Globus pallidus (tissue), 1 donor: ENCODE data around the gene SNAI3.

Source experiments
- DNase-seq: peaks from one replicate; pipeline ENCODE4 v3.0.0-alpha.2; 2015; ENCODE audit warnings: low spot score

Gene SNAI3

DNA sequence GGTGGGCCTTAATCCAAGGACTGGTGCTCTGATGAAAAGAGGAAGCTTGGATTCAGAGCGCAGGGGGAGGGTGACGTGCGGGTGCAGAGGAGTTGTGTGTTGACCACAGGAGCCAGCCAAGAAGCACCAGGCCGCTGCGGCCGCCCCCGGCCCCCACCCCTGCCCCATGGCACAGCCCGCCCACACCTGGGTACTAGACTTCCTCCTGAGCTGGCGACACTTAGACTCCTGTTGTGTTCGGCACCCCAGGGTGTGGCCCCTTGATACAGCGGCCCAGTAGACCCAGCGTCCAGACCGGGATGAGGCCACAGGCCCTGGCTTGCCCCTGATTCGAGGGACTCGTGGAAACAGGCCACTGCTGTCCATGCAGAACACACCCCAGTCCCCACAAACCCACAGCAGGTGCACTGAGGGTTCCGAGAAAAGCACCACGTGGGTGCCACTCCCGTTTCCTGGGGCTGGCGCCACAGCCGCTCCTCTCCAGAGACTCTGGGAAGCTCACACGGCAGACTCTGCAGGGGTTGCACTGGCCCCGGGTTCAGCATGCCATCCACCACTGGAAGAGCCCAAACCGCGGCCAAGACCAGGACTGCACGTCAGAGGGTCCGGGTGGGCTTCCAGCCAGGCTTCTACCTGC, 5.7 kb upstream of the SNAI3 start:
- no peak for DNase-seq

DNA sequence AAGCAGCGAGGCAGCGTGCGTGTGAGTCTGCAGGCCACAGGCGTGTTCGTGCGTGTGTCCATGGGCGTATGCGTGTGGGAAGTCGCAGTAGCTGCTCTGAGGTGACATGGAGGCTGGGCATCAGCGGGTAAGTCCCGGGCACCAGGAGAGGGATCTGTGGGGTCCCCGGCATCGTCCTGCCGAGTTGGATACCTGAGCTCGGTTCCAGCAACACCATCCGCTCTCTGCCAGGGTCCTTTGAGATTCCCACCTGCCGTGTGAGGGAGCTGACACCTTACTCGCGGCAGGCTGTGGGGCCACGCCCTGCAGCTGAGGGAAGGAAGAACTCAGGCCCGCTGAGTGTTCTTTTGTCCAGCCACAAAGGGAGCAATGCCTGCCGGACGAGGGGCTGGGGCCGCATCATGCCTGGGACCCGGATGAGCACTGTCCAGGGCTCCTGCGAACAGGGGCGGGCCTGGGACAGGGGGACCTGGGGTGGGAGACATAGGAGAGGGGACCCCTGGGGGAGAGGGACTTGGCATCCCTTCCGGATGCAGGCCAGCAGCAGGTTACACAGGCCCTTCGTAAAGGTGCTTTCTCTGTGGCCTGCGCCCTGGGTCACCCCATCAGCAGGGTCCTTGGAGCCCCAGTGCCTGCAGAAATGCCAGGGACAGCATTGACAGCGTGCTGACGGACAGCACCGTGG, 5.0 kb upstream of the SNAI3 start:
- DNase-seq, result no peak

DNA sequence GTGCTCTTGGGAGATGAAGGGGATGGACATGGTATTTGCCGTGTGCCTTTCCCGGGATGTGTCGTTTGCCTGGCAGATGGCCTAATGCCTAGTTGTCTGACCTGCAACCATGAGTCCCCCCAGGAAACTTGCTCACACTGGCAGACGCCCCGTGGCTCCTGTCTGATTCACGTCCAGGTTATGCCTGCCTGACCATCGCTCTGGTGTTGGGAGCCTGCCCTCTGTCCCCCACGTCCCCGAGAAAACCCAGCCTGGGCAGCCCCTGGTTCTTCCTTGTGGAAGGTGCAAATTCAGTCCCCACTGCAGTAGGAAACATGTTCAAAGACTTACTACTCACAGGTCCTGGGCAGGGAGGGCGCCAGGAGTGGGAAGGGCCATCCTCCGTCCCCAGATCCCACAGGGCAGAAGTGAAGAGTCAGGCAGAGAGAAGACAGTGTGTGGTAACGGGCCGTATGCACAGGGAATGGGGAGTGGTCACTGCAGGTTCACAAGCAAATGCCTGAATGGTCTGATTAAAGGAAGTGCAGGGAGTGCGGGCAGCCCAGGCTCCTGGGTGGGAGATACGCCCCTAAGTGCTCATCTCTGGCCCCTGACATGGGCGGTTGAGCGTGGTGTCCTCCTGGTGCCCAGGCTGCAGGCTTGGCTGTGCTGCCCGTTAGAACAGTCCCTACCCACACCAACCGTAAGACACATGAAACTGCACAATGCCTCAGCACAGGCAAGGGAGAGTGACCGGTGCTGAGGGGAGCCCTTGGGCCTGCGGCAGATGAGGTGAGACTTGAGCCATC, 4.2 kb upstream of the SNAI3 start:
- no peak for DNase-seq

DNA sequence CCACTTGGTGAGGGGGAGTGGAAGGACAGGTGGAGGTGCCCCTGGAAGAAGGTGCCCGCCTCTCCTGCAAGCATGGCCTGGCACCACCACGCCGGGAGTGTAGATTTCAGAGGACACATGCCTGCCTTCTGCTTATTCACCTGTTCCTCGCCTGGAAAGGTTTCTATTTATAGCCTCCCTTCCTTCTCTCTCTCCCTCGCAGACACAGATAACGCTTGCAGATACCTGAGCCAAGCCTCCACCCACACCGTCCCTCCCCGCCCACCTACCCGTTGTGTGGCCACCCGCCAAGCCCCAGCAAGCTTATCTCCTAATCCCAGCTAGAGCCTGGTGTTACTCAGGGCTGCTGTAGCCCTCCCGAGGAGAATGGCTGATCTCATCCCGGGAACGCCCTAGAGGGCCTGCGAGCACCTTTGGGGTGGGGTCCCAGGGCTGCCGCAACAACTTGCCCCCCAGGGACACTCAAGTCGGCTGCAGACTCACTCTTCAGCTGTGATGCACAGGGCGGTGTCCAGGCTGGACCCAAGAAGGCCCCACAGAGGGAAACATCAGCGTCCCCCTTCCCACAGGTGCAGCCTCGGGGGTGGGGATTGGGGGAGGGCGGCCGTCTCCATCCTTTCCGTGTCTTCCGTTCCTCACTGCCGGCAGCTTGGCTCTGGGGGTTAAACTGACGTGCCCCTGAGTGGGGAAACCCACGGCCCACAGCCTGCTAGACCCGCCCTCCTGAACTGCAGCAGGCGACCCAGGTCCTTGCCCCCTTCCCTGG, 1.9 kb upstream of the SNAI3 start:
- no peak for DNase-seq

DNA sequence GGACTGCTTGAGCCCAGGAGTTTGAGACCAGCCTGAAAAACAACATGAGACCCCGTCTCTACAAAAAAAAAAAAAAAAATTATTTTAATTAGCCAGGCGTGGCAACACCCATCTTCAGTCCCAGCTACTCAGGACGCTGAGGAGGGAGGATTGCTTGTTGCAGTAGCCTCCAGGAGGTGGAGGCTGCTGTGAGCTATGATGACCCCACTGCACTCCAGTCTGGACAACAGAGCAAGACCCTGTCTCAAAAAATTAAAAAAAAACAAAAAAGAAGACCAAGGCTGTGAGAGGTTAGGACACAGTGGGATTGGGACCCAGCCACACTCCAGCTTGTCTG, 1.3 kb upstream of the SNAI3 start:
- DNase-seq, result no peak

DNA sequence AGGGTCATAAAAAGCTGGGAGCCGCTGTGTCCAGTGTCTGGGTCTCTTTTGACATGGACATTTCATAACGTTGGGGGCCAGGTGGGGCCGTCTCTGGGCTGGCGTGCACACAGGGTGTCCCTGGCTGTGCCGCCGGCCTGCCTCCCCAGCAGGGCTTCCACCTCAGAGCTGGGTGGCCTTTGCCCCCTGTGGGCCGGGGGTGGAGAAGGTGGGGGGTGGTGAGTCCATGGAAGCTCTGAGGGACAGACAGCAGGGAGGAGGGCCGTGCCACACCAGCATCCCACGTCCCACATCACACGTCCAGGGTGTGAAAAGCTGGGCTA, 908 bp upstream of the SNAI3 start:
- DNase-seq, result no peak

DNA sequence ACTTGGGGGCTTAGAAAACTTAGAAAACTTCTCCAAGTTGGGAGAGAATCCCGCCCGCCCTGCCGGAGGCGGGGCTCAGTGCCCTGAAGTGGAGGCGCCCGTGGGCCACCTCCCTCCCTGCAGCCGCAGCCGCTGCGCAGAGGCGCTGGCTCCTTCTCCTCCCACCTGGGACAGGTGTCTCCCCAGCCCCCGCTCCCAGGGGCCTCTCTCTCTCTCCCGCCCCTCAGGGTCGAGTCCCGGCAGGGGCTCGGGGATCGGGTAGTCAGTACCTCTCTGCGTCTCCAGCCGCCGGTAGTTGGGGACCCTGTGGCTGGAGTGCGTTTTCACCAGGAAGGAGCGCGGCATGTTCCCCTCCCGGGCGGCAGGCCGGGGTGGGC, 257 bp downstream of the SNAI3 start:
- no peak for DNase-seq

DNA sequence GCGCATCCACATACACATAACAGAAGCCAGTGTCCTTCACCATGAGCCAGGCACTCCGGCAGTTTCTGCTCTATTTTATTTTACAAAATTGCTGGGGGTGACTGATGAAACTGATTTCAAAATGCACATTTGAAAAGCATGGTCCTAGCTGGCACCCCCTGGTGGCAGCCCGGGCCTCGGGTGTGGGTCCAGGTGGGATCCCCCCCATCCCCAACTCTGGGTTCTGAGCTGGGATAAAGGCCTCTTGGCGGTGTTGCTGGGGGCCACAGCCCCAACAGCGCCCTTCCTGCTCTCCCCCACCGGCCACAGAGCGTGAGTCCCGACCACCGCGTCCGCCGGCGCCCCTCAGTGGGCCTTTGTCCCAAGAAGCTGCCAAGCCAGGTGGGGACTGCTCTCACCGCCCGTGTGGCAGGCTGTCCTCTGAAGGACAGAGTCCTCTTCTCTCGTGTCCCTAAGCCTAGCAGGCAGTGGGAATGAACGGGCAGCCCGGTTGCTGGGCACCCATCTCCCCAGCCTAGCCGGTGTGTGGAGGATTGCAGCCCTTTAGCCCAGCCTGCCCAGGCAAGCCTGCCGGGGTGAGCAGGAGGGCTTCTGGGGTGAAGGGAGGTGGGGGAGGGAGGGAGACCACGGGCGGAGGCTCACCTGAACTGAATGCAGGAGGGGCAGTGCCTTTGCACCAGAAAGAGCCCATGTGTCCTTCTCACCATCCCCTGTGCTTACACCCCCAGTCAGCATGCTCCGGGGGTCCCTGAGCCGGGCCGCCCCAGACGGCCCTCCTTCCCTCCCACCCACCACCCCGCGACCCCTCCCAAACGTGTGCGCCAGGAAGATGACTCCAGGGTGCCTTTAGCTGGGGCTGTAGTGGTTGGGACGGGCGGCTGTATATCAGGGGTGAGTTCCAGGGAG, 898 bp downstream of the SNAI3 start:
- no peak for DNase-seq

DNA sequence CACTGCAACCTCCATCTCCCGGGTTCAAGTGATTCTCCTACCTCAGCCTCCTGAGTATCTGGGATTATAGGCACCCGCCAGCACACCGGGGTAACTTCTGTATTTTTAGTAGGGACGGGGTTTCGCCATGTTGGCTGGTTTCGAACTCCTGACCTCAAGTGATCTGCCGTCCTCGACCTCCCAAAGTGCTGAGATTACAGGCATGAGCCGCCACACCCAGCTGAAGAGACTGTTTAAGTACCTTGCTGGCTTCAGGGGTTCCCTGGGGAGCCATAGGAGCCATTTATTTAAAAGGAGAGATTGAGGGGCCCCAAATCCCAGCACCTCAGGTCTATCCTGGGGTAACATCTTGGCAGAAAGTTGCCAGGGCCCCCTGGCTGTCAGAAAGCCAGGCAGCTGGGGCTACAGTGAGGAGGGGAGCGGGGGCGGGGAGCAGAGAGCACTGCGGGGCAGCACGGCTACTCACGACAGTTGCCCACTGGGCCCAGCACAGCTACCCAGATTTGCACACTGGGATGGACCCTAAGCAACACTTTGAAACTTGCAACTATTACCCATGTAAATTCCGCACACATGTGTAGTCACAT, 1.6 kb downstream of the SNAI3 start:
- DNase-seq, result no peak

DNA sequence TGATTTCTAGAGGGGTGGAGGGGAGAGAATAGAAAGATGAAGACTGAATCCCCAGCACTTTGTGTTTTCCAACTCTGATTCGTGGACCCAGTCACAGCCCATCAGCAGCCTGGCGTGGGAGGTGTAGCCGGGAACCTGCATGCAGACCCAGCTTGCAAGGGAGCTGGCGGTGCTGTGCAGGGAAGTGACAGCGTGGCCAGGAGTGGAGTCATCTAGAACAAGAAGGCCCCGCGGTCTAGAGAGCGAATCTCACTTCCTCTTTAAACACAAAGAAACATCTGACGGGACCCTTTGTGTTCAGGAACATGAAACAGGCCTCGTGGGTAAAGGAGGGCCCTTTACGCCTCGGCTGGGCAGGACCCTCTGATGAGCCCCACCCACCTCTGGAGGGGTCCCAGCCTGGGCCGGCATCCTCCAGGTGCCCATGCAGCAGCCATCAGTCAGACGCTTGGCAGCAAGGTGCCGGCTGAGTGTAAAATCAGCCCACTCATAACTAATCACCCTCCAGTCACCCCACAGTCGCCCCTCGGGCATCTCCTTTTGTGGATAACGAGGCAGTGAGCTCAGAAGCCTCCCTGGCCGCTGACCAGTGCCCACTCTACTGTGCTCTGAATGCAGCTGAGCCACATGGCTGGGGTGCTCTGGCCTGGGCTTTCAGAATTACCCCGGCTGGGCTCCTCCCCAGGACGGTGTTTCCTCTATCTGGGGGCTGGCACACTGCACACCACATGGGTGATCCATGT, 4.4 kb downstream of the SNAI3 start:
- peak; percentile 61 for DNase-seq

DNA sequence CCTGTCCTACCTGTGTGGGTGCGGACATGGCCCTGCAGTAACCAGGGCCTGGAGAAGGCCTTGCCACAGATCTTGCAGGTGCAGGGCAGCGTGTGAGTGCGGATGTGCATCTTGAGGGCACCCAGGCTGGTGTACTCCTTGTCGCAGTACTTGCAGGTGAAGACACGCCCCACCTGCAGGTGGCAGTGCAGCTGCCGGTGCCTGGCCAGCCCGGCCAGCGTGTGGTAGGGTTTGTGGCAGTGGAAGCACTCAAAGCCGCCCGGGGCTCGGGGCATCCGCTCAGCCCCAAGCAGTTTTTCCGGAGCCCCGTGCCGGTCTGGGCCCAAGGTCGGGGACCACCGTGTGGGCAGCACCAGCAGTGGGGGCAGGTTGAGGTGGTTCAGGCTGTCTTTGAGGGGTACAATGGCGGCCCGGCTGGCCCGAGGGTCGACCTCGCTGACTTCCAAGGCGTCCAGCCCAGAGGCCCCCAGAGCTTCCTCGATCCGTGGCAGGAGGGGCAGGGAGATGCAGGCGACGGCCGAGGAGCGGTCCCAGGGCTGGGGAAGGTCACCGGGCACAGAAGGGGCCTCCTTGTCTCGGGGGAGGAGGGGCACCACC, 5.1 kb downstream of the SNAI3 start:
- DNase-seq, result no peak

DNA sequence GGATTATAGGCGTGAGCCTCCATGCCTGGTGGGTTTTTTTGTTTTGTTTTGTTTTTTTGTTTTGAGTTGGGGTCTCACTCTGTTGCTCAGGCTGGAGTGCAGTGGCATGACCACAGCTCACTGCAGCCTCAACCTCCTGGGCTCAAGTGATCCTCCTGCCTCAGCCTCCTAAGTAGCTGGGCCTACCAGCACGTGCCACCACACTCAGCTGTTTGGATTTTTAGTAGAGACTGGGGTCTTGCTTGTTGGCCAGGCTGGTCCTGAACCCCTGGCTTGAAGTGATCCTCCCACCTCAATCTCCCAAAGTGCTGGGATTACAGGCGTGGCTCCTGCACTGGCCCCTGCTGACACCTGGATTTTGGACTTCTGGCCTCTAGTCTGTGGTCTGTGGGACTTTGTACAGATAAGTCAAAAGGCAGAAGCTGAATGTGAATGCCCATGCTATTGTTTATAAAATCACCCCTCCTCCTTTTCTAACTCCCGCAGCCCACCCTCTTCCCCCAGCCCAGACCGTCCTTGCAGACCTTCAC, 5.7 kb downstream of the SNAI3 start:
- DNase-seq, result no peak

DNA sequence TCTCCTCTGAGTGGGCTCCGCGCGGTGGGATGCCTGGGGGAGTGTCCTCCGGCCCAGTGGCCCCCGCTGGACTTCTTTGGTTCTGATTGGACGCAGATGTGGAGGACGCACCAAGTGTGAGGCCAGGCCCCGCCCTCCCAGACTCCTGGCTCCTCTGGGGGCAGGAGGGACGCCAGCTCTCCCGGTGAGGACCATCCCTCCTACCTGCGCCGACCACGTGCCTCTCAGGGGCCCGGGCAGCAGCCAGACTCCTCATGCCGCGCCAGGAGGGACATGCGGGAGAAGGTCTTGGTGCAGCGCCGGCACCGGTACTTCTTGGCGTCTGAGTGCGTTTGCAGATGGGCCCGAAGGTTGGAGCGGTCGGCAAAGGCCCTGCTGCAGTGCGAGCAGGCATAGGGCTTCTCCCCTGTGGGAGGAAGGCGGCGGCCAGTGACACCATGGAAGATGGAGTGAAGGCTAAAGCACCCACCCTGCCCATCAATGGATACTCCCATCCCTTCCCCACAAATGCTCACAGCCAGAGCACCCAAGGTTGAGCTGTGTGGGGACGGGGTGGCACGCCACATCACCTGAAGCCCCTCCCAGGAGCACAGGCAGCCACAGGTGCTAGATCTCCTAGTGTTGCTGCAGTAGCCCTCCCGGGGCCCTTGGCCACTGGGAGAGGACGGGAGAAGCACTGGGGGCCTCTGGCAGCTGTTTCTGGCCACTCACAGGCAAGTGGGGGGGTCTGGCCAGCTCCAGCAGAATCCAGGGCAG, 7.9 kb downstream of the SNAI3 start:
- DNase-seq, result no peak

DNA sequence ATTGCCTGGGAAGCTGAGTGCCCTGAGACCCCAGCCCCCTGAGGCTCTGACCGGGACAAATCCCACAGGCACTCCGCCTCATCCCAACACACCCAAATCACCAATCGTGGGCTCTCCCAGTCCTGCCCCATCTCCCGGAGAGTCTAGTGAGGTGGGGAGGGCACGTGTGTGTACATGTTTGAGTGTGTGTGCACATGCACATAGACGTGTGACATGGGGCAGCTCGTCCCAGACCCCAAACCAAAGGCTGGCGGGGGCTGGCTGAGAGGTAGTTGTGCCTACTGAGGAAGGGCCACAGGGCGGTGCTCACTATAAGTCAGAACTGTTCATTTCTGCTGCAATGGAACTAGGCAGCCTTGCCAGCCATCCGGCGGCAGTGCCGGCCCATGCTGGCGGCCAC, 8.6 kb downstream of the SNAI3 start:
- no peak for DNase-seq

DNA sequence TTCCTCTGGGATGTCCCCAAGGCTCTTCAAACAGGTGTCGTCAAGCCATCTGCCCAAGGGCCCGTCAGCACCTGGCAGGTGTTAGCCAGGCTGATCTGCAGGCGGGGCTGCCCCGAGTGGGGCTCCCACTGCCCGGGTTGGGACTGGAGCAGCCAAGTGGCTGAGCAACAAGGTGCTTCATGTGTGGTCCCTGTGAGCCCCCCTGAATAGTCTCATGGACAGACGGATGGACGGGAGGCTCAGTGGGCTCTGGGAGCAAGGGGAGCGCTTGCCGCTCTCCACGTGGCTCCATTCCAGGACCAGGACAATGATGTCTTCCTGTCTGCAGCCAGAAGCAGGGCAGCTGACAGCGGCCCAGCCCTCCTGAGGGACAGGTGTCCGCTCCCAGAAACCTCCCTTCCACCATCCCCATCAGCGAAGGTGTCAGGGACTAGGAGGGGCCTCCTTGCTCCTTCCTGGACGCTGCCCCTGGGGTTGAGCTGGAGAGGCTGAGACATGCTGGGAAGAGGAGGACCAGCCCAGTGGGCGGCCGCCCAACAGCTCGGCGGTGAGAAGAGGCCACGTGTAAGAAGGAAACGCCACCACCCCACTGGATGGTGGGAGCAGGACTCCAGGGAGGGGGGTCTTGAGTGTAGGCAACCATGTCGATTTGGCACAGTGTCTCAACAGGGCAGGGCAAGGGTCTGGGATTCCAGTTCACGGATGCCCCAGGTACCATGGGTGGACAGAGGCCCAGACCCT, 9.6 kb downstream of the SNAI3 start:
- DNase-seq, result no peak

DNA sequence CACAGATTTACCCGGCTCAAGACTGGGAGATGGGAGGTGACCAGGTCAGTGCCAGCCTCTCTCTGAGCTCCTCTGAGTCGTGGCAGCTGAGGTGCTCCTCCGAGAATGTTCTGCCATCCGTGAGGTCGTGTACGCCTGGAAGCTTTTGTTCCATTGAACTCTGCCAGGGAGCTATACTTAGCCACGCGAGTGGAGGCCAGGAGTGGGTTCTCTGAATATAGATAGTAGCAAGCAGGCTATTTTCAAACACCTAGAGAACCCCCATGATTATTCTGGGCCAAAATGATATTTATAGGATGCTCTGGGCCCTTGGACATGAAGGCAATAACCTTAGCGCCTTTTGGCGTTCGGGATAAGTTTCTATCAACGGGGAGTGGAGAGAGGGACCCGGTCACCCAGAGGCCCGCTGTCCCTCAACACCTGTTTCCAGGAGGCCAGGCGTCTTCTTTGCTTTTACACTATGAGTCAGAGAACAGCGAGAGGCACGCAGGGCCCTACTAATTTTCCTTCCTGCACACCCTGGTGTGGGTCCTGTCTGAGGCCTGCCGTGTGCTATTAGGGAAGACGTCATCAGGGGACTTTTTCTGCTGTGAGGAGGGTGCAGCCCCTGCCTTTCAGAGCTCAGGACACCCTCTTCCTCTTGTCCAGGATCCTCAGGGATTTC, 12.5 kb downstream of the SNAI3 start:
- no peak for DNase-seq

DNA sequence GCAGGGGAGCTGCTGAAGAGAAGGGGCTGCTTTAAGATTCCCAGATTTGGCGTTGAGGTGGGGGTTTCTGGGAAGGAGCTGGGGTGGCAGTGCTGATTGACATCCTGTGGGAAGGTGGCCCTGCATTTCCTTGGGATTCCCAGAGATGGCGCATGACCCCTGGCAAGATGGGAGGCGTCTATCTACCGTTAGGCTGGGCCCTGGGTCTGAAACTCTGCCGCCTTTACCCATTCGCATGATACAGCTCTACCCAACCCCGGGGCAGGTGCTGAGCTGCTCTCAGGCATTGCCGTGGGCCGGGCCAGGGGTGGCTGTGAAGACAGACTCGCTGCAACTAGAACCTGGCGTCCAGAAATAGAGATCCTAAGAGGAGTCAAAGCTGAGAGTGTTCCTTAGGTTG, 13.5 kb downstream of the SNAI3 start:
- DNase-seq, result no peak

DNA sequence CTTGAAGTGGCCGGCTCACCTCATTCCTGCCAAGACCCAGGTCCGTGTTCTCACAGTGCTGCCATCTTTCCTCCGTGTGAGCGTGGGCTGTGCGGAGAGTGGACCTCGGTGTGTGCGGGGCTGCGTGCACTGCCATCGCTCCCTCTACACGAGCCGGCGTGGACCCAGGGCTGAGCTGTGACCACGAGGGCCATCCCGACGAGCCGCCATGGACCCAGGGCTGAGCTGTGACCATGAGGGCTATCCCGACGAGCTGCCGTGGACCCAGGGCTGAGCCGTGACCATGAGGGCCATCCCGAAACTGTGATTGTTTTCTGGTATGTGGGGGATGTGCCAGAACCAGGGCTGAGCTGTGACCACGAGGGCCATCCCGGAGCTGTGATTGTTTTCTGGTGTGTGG, 14.5 kb downstream of the SNAI3 start:
- DNase-seq, result no peak
